Stomach (tissue), 4 donors: Measurements from ENCODE around the gene NUP214.

Source experiments
- POLR2A ChIP-seq, 4 donors: fragments of 450-650 bp; IDR thresholded peaks; one replicate each; pipeline ENCODE4 v1.6.1; 2016; ENCODE audit warnings: antibody characterized with exemption in 4 of 4, control low read depth in 2 of 4, mild to moderate bottlenecking in 1 of 4, moderate library complexity in 1 of 4
- POLR2AphosphoS5 ChIP-seq, 3 donors: sonication (generic); formaldehyde crosslinking; IDR thresholded peaks; one replicate each; pipeline ENCODE4 v1.6.1; 2016; ENCODE audit warnings: antibody characterized with exemption in 3 of 3
- TF ChIP-seq, protein P1 (sequence below), 7 experiments: fragments of 450-650 bp in 4 of 7; fragments of 200-600 bp in 3 of 7; sonication (generic) in 3 of 7; IDR thresholded peaks; one replicate each; pipeline ENCODE4 v1.5.1; 2016 to 2019; ENCODE audit warnings: antibody characterized with exemption in 7 of 7, control low read depth in 2 of 7, mild to moderate bottlenecking in 1 of 7

GRCh38 chr9:131218370-131218769 lies 93.0 kb downstream of the NUP214 start:
- TF ChIP-seq, protein P1, sequence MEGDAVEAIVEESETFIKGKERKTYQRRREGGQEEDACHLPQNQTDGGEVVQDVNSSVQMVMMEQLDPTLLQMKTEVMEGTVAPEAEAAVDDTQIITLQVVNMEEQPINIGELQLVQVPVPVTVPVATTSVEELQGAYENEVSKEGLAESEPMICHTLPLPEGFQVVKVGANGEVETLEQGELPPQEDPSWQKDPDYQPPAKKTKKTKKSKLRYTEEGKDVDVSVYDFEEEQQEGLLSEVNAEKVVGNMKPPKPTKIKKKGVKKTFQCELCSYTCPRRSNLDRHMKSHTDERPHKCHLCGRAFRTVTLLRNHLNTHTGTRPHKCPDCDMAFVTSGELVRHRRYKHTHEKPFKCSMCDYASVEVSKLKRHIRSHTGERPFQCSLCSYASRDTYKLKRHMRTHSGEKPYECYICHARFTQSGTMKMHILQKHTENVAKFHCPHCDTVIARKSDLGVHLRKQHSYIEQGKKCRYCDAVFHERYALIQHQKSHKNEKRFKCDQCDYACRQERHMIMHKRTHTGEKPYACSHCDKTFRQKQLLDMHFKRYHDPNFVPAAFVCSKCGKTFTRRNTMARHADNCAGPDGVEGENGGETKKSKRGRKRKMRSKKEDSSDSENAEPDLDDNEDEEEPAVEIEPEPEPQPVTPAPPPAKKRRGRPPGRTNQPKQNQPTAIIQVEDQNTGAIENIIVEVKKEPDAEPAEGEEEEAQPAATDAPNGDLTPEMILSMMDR (IDR thresholded peaks at IDR 0.05) = no peak
- TF ChIP-seq POLR2A (IDR thresholded peaks at IDR 0.05) = no peak
- TF ChIP-seq POLR2AphosphoS5 (IDR thresholded peaks at IDR 0.05) = no peak
